Karpas-422 (cell line): Measurements from ENCODE around the gene SOWAHA. TPM values are rescaled to one million over a fixed set of nuclear protein-coding genes. Genes with fewer than 3 reads are reported as not detected.

Experiments
- DNase-seq: peaks from one replicate; pipeline ENCODE4 v3.0.0-alpha.2; 2015
- H2AFZ ChIP-seq: fragments of 200-600 bp; sonication (generic); 2 replicates; pipeline ENCODE4 v1.6.1; 2014; ENCODE audit warnings: antibody characterized with exemption, low read length, mixed read lengths
- H3K27ac ChIP-seq: fragments of 200-600 bp; sonication (generic); 2 replicates; pipeline ENCODE4 v1.5.1; 2014; ENCODE audit warnings: mild to moderate bottlenecking, low read length, moderate library complexity
- H3K27me3 ChIP-seq: fragments of 200-600 bp; sonication (generic); 2 replicates; pipeline ENCODE4 v1.6.1; 2014; ENCODE audit warnings: low read length, mixed read lengths
- H3K36me3 ChIP-seq: fragments of 200-600 bp; sonication (generic); 2 replicates; pipeline ENCODE4 v1.6.1; 2014; ENCODE audit warnings: low read length, mixed read lengths; ENCODE audit not compliant: insufficient read depth
- H3K4me1 ChIP-seq: fragments of 200-600 bp; sonication (generic); 2 replicates; pipeline ENCODE4 v1.6.1; 2014; ENCODE audit warnings: mild to moderate bottlenecking, low read length, mixed read lengths
- H3K4me2 ChIP-seq: fragments of 200-600 bp; sonication (generic); 2 replicates; pipeline ENCODE4 v1.6.1; 2014; ENCODE audit warnings: low read length, low read depth, mild to moderate bottlenecking; ENCODE audit not compliant: poor library complexity, severe bottlenecking
- H3K4me3 ChIP-seq: fragments of 200-600 bp; sonication (generic); 2 replicates; pipeline ENCODE4 v1.5.1; 2014; ENCODE audit warnings: mild to moderate bottlenecking, antibody characterized with exemption, low read length, mixed read lengths
- H3K79me2 ChIP-seq: fragments of 200-600 bp; sonication (generic); 2 replicates; pipeline ENCODE4 v1.6.1; 2014; ENCODE audit warnings: mild to moderate bottlenecking, low read length, mixed read lengths
- H3K9ac ChIP-seq: fragments of 200-600 bp; sonication (generic); 2 replicates; pipeline ENCODE4 v1.6.0; 2014; ENCODE audit warnings: low read length
- H3K9me2 ChIP-seq: fragments of 200-600 bp; sonication (generic), shearing (Covaris generic); replicated peaks from 2 replicates; pipeline ENCODE4 v1.6.0; 2014; ENCODE audit warnings: mild to moderate bottlenecking, low read length, moderate library complexity; ENCODE audit not compliant: insufficient read depth
- H3K9me3 ChIP-seq: fragments of 300-700, 200-600 bp; sonication (generic); 2 replicates; pipeline ENCODE4 v1.6.1; 2014; ENCODE audit warnings: low read length, mixed read lengths
- H4K20me1 ChIP-seq: fragments of 200-600 bp; sonication (generic); 2 replicates; pipeline ENCODE4 v1.6.1; 2014; ENCODE audit warnings: mild to moderate bottlenecking, antibody characterized with exemption, low read length, low read depth; ENCODE audit not compliant: insufficient read depth
- total RNA-seq: library from RNA; depleted of rRNA; stranded (reverse); fragments of >200 nt; shearing (Covaris generic); gene quantifications from 2 replicates; pipeline ENCODE4 v1.2.3, GENCODE V29; 2014; ENCODE audit warnings: low replicate concordance

Gene SOWAHA
- total RNA-seq, 1 experiment from 2014 or later: not detected

DNA sequence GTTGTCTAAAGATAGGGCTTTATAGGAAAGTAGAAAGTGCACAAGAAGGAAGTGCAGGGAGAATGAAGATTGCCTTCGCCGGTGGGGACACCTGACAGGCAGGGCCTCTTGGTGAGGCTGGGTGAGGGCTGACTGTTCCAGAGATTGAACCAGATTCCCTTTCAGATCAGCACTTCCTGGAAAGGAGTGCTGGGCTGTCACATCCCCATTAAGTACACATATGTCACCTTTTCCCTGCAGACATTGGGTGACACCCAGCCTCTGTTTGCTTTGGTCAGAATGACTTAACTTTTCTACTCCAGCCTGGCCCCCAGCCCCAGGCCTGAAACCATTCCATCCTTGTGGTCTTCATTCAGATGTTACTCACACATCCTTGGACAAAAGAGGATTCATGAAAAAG lies 24.8 kb downstream of the SOWAHA start:
- no peak for DNase-seq
- no peaks in the 10 kb centered on the region for H3K4me1 ChIP-seq
- no peak overlapping the region for H3K9ac ChIP-seq
- no peaks in the 10 kb centered on the region for H3K79me2 ChIP-seq
- no peaks in the 10 kb centered on the region for H3K9me2 ChIP-seq
- no peaks in the 10 kb centered on the region for H3K36me3 ChIP-seq
- H2AFZ ChIP-seq: no peak overlapping the region
- no peaks in the 10 kb centered on the region for H3K27me3 ChIP-seq
- no peaks in the 10 kb centered on the region for H3K9me3 ChIP-seq
- no peak overlapping the region for H3K4me2 ChIP-seq
- H3K27ac ChIP-seq: no peak overlapping the region
- no peaks in the 10 kb centered on the region for H4K20me1 ChIP-seq
- no peak overlapping the region for H3K4me3 ChIP-seq

- no peak for DNase-seq
Observed at GRCh38 chr5:132838516-132839282, 25.6 kb downstream of the SOWAHA start.

GRCh38 chr5:132839426-132840301 lies 26.6 kb downstream of the SOWAHA start:
- Histone ChIP-seq H2AFZ (no peak overlapping the region), H3K27ac (no peak overlapping the region), H3K4me2 (no peak overlapping the region), H3K4me1 (no peaks in the 10 kb centered on the region), H3K79me2 (no peaks in the 10 kb centered on the region), H3K9me3 (no peaks in the 10 kb centered on the region), H4K20me1 (no peaks in the 10 kb centered on the region), H3K27me3 (no peaks in the 10 kb centered on the region), H3K9ac (no peak overlapping the region), H3K9me2 (no peaks in the 10 kb centered on the region), H3K4me3 (no peak overlapping the region), H3K36me3 (no peaks in the 10 kb centered on the region)
- no peak for DNase-seq

More at GRCh38 chr5:132838516-132839282, 25.6 kb downstream of the SOWAHA start:
- no peaks in the 10 kb centered on the region for H3K9me3 ChIP-seq
- H3K4me3 ChIP-seq: no peak overlapping the region
- H3K79me2 ChIP-seq: no peaks in the 10 kb centered on the region
- no peak overlapping the region for H3K9ac ChIP-seq
- H3K36me3 ChIP-seq: no peaks in the 10 kb centered on the region
- H3K27ac ChIP-seq: no peak overlapping the region
- H2AFZ ChIP-seq: no peak overlapping the region
- no peaks in the 10 kb centered on the region for H3K27me3 ChIP-seq
- no peaks in the 10 kb centered on the region for H3K4me1 ChIP-seq
- no peak overlapping the region for H3K4me2 ChIP-seq
- no peaks in the 10 kb centered on the region for H3K9me2 ChIP-seq
- H4K20me1 ChIP-seq: no peaks in the 10 kb centered on the region

- Histone ChIP-seq H3K4me3 (no peak overlapping the region), H2AFZ (no peak overlapping the region), H4K20me1 (no peaks in the 10 kb centered on the region), H3K9me2 (no peaks in the 10 kb centered on the region), H3K27me3 (no peaks in the 10 kb centered on the region), H3K79me2 (no peaks in the 10 kb centered on the region), H3K9ac (no peak overlapping the region), H3K27ac (no peak overlapping the region), H3K4me1 (no peaks in the 10 kb centered on the region), H3K4me2 (no peak overlapping the region), H3K36me3 (no peaks in the 10 kb centered on the region), H3K9me3 (no peaks in the 10 kb centered on the region)
- no peak for DNase-seq
Observed at GRCh38 chr5:132840313-132840712, 27.2 kb downstream of the SOWAHA start.

- no peak for DNase-seq
- Histone ChIP-seq H3K9me3 (no peaks in the 10 kb centered on the region), H4K20me1 (no peaks in the 10 kb centered on the region), H3K4me1 (no peaks in the 10 kb centered on the region), H2AFZ (no peak overlapping the region), H3K9ac (no peak overlapping the region), H3K4me3 (no peak overlapping the region), H3K27me3 (no peaks in the 10 kb centered on the region), H3K36me3 (no peaks in the 10 kb centered on the region), H3K9me2 (no peaks in the 10 kb centered on the region), H3K79me2 (no peaks in the 10 kb centered on the region), H3K27ac (no peak overlapping the region), H3K4me2 (no peak overlapping the region)
Observed at GRCh38 chr5:132840896-132841295, 27.8 kb downstream of the SOWAHA start.

DNA sequence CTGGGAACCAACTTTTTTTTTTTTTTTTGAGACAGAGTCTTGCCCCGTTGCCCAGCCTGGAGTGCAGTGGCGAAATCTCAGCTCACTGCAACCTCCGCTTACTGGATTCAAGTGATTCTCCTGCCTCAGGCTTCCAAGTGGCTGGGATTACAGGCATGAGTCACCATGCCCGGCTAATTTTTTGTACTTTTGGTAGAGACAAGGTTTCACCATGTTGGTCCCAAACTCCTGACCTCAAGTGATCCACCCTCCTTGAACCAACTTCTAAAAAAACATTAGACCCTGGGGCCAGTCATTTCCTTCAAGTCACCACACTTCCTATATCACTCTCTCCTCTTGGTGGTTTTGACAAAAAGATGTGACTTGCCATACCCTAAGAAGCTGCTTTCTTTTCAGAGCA lies 28.2 kb downstream of the SOWAHA start:
- Histone ChIP-seq H3K27me3 (no peaks in the 10 kb centered on the region), H3K79me2 (no peaks in the 10 kb centered on the region), H3K4me2 (no peak overlapping the region), H3K36me3 (no peaks in the 10 kb centered on the region), H3K4me1 (no peaks in the 10 kb centered on the region), H3K27ac (no peak overlapping the region), H4K20me1 (no peaks in the 10 kb centered on the region), H3K9me2 (no peaks in the 10 kb centered on the region), H2AFZ (no peak overlapping the region), H3K9me3 (no peaks in the 10 kb centered on the region), H3K4me3 (no peak overlapping the region), H3K9ac (no peak overlapping the region)
- DNase-seq: no peak

DNA sequence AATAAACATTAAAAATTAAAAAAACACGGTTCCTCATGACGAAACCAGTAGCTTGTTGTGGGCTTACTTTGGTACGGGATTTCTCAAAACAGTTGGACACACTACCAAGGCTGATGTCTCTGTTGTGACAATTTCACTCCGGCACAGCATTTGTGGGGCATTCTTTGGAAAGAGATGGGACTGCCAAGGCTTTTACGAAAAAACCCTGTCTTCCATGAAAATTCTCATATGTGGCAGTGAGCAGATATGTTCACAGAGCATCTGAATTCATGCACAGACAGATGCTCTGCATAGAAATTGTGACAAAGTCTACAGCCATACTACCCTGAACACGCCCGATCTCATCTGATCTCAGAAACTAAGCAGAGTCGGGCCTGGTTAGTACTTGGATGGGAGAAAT lies 35.2 kb downstream of the SOWAHA start:
- Histone ChIP-seq H2AFZ (no peak overlapping the region), H3K4me1 (no peaks in the 10 kb centered on the region), H3K36me3 (no peaks in the 10 kb centered on the region), H4K20me1 (no peaks in the 10 kb centered on the region), H3K27ac (no peak overlapping the region), H3K79me2 (no peaks in the 10 kb centered on the region), H3K4me2 (no peak overlapping the region), H3K9ac (no peak overlapping the region), H3K9me2 (no peaks in the 10 kb centered on the region), H3K9me3 (no peaks in the 10 kb centered on the region), H3K4me3 (no peak overlapping the region), H3K27me3 (no peaks in the 10 kb centered on the region)
- no peak for DNase-seq

- no peaks in the 10 kb centered on the region for H3K79me2 ChIP-seq
- H3K9me3 ChIP-seq: no peaks in the 10 kb centered on the region
- no peaks in the 10 kb centered on the region for H3K9me2 ChIP-seq
- H3K27me3 ChIP-seq: no peaks in the 10 kb centered on the region
- DNase-seq: no peak
- H4K20me1 ChIP-seq: no peaks in the 10 kb centered on the region
- no peak overlapping the region for H3K4me2 ChIP-seq
- no peaks in the 10 kb centered on the region for H3K36me3 ChIP-seq
- no peak overlapping the region for H3K4me3 ChIP-seq
- H3K27ac ChIP-seq: no peak overlapping the region
- no peaks in the 10 kb centered on the region for H3K4me1 ChIP-seq
- no peak overlapping the region for H3K9ac ChIP-seq
- no peak overlapping the region for H2AFZ ChIP-seq
Observed at GRCh38 chr5:132849347-132849746, 36.2 kb downstream of the SOWAHA start.
